COR-L47 (cell line): ENCODE results near the gene ENPEP.
"Not testable (repeated sequence)": the region's sequence is repeated elsewhere in the genome, so short reads cannot be mapped to it uniquely, and the experiment has no call there.

Experiments used
- DNase-seq: peaks from one replicate; lab custom pipeline; 2025; lab: John Stamatoyannopoulos, UW

Gene ENPEP

GRCh38 chr4:110516106-110516922 lies 40.4 kb downstream of the ENPEP start:
- peak; percentile 73 for DNase-seq

- no peak for DNase-seq
Measured at GRCh38 chr4:110518889-110519490, 43.0 kb downstream of the ENPEP start.

- DNase-seq, result no peak
Measured at GRCh38 chr4:110520886-110521285, 44.9 kb downstream of the ENPEP start.

- no peak for DNase-seq
Measured at GRCh38 chr4:110526589-110526988, 50.6 kb downstream of the ENPEP start.

- DNase-seq, result no peak
Measured at GRCh38 chr4:110527156-110527555, 51.2 kb downstream of the ENPEP start.

GRCh38 chr4:110532901-110533589 lies 57.1 kb downstream of the ENPEP start:
- no peak for DNase-seq

- DNase-seq, result no peak
Measured at GRCh38 chr4:110533590-110533910, 57.6 kb downstream of the ENPEP start.

- no peak for DNase-seq
Measured at GRCh38 chr4:110533940-110534339, 58.0 kb downstream of the ENPEP start.

- no peak for DNase-seq
Measured at GRCh38 chr4:110540581-110540980, 64.6 kb downstream of the ENPEP start.

GRCh38 chr4:110540982-110541451 lies 65.1 kb downstream of the ENPEP start:
- no peak for DNase-seq

- no peak for DNase-seq
Measured at GRCh38 chr4:110543577-110543976, 67.6 kb downstream of the ENPEP start.

- DNase-seq, result no peak
Measured at GRCh38 chr4:110544594-110544993, 68.6 kb downstream of the ENPEP start.

GRCh38 chr4:110550260-110550659 lies 74.3 kb downstream of the ENPEP start:
- no peak for DNase-seq

GRCh38 chr4:110553197-110553596 lies 77.2 kb downstream of the ENPEP start:
- DNase-seq, result no peak

- DNase-seq, result no peak
Measured at GRCh38 chr4:110567214-110567613, 91.3 kb downstream of the ENPEP start.

GRCh38 chr4:110576696-110577095 lies 100.7 kb downstream of the ENPEP start:
- DNase-seq, result not testable (repeated sequence)

- peak; percentile 3 for DNase-seq
Measured at GRCh38 chr4:110586131-110586850, 110.3 kb downstream of the ENPEP start.

- DNase-seq, result no peak
Measured at GRCh38 chr4:110587666-110588285, 111.8 kb downstream of the ENPEP start.

- DNase-seq, result no peak
Measured at GRCh38 chr4:110589297-110589696, 113.3 kb downstream of the ENPEP start.

- no peak for DNase-seq
Measured at GRCh38 chr4:110595583-110595982, 119.6 kb downstream of the ENPEP start.

GRCh38 chr4:110596431-110596830 lies 120.5 kb downstream of the ENPEP start:
- no peak for DNase-seq

- DNase-seq, result no peak
Measured at GRCh38 chr4:110597582-110597981, 121.6 kb downstream of the ENPEP start.
